ENCODE data around the gene WDR93. TPM values are rescaled to one million over a fixed set of nuclear protein-coding genes. Genes with fewer than 3 reads are reported as not detected.

WDR93 gene
- total and polyA plus RNA-seq, 2 donors (not counting 1 experiment from before 2014, with no cell fraction given) = 0.12 TPM; not detected in 1

- Histone ChIP-seq H4K20me1 (ENCODE audit: control insufficient read depth, insufficient read depth, low read length, poor library complexity, severe bottlenecking) (no peaks in the 10 kb centered on the region), H3K4me3 (ENCODE audit: control extremely low read depth in 1 of 5, extremely low read depth in 1 of 5, insufficient read depth in 1 of 5, low read depth in 2 of 5, low read length in 4 of 5) (no peak within 1 kb of the TSS), H2AFZ (ENCODE audit: insufficient read depth, low read depth, low read length, poor library complexity, severe bottlenecking) (no peak within 1 kb of the TSS), H3K36me3 (replicated peaks in 1 of 2; ENCODE audit: control extremely low read depth in 1 of 2, control insufficient read depth in 1 of 2, extremely low read depth in 1 of 2, insufficient read depth in 2 of 2, low read length in 1 of 2) (peaks cover 0 to 3% of the 10 kb centered on the region in 2 experiments), H3K9me3 (ENCODE audit: control extremely low read depth in 1 of 3, control insufficient read depth in 2 of 3, insufficient read depth in 1 of 3, low read length in 2 of 3) (no peaks in the 10 kb centered on the region), H3K27me3 (replicated peaks in 1 of 4; ENCODE audit: control extremely low read depth in 1 of 4, control insufficient read depth in 3 of 4, insufficient read depth in 4 of 4, low read length in 3 of 4) (no peaks in the 10 kb centered on the region), H3K4me2 (replicated peaks; ENCODE audit: low read depth, low read length, poor library complexity, severe bottlenecking) (no peak within 1 kb of the TSS), H3K9ac (ENCODE audit: low read length) (no peak within 1 kb of the TSS), H3K79me2 (ENCODE audit: control insufficient read depth, insufficient read depth, low read length) (no peaks in the 10 kb centered on the region), H3K4me1 (ENCODE audit: control insufficient read depth in 2 of 2, insufficient read depth in 2 of 2, low read length in 2 of 2) (no peaks in the 10 kb centered on the region), H3K27ac (ENCODE audit: low read length in 2 of 2) (no peak within 1 kb of the TSS)
- no peak within 1 kb of the TSS for H3K27ac Mint-ChIP-seq
- intact Hi-C loops (cut with micrococcal nuclease) = no loop called here
- H3K9me3 Mint-ChIP-seq (ENCODE audit: insufficient read depth) = no peaks in the 10 kb centered on the region
- no peaks in the 10 kb centered on the region for H3K27me3 Mint-ChIP-seq
- WGBS (ENCODE audit: insufficient coverage) = no CpG with 5 or more reads among the region's 2 CpGs
- CTCF ChIA-PET = no interaction called here
- DNase-seq (no peak), ATAC-seq (ENCODE audit: low read depth) (no peak)
- no peak for TF ChIP-seq EZH2 (IDR thresholded peaks at IDR 0.05; ENCODE audit: borderline replicate concordance, insufficient read depth, low read depth, low read length, poor library complexity, severe bottlenecking)
- TF ChIP-seq CTCF (IDR thresholded peaks at IDR 0.05) = no peak
- POLR2A ChIA-PET = no interaction called here
- no peaks in the 10 kb centered on the region for H3K4me1 Mint-ChIP-seq
- no peak within 1 kb of the TSS for H3K4me3 Mint-ChIP-seq
These were observed 11.4 kb upstream of the WDR93 start, which contains the start of gene PLIN1 for GRCh38 chr15:89679212-89679611. TSS of gene PLIN1 (minus strand) at chr15:89679367. CDS start at chr15:89677489, 1,878 bp downstream.

- Histone ChIP-seq H3K27ac (ENCODE audit: low read length in 2 of 2) (no peak overlapping the region), H3K4me1 (ENCODE audit: control insufficient read depth in 2 of 2, insufficient read depth in 2 of 2, low read length in 2 of 2) (no peaks in the 10 kb centered on the region), H3K9ac (ENCODE audit: low read length) (no peak overlapping the region), H3K9me3 (ENCODE audit: control extremely low read depth in 1 of 3, control insufficient read depth in 2 of 3, insufficient read depth in 1 of 3, low read length in 2 of 3) (no peaks in the 10 kb centered on the region), H3K4me2 (replicated peaks; ENCODE audit: low read depth, low read length, poor library complexity, severe bottlenecking) (no peak overlapping the region), H2AFZ (ENCODE audit: insufficient read depth, low read depth, low read length, poor library complexity, severe bottlenecking) (no peak overlapping the region), H3K4me3 (ENCODE audit: control extremely low read depth in 1 of 5, extremely low read depth in 1 of 5, insufficient read depth in 1 of 5, low read depth in 2 of 5, low read length in 4 of 5) (no peak overlapping the region), H3K79me2 (ENCODE audit: control insufficient read depth, insufficient read depth, low read length) (no peaks in the 10 kb centered on the region), H3K27me3 (replicated peaks in 1 of 4; ENCODE audit: control extremely low read depth in 1 of 4, control insufficient read depth in 3 of 4, insufficient read depth in 4 of 4, low read length in 3 of 4) (no peaks in the 10 kb centered on the region), H4K20me1 (ENCODE audit: control insufficient read depth, insufficient read depth, low read length, poor library complexity, severe bottlenecking) (no peaks in the 10 kb centered on the region), H3K36me3 (replicated peaks in 1 of 2; ENCODE audit: control extremely low read depth in 1 of 2, control insufficient read depth in 1 of 2, extremely low read depth in 1 of 2, insufficient read depth in 2 of 2, low read length in 1 of 2) (peaks cover 0 to 3% of the 10 kb centered on the region in 2 experiments)
- WGBS (ENCODE audit: insufficient coverage) = 100% methylated on average over 3 of the region's 5 CpGs
- Mint-ChIP-seq H3K4me1 (no peaks in the 10 kb centered on the region), H3K27me3 (no peaks in the 10 kb centered on the region), H3K9me3 (ENCODE audit: insufficient read depth) (no peaks in the 10 kb centered on the region), H3K4me3 (no peak overlapping the region), H3K27ac (no peak overlapping the region)
- CTCF ChIA-PET = no interaction called here
- DNase-seq = no peak
- intact Hi-C loops (cut with micrococcal nuclease) = no loop called here
- POLR2A ChIA-PET = no interaction called here
- TF ChIP-seq EZH2 (IDR thresholded peaks at IDR 0.05; ENCODE audit: borderline replicate concordance, insufficient read depth, low read depth, low read length, poor library complexity, severe bottlenecking) = no peak
- no peak for ATAC-seq (ENCODE audit: low read depth)
These were observed 10.2 kb upstream of the WDR93 start for GRCh38 chr15:89680282-89680873.
